ENCODE results near the gene CAPN15.

- TF ChIP-seq, protein P1, sequence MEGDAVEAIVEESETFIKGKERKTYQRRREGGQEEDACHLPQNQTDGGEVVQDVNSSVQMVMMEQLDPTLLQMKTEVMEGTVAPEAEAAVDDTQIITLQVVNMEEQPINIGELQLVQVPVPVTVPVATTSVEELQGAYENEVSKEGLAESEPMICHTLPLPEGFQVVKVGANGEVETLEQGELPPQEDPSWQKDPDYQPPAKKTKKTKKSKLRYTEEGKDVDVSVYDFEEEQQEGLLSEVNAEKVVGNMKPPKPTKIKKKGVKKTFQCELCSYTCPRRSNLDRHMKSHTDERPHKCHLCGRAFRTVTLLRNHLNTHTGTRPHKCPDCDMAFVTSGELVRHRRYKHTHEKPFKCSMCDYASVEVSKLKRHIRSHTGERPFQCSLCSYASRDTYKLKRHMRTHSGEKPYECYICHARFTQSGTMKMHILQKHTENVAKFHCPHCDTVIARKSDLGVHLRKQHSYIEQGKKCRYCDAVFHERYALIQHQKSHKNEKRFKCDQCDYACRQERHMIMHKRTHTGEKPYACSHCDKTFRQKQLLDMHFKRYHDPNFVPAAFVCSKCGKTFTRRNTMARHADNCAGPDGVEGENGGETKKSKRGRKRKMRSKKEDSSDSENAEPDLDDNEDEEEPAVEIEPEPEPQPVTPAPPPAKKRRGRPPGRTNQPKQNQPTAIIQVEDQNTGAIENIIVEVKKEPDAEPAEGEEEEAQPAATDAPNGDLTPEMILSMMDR (IDR thresholded peaks at IDR 0.05): no peak
- TF ChIP-seq POLR2A (IDR thresholded peaks at IDR 0.05): no peak
Measured at GRCh38 chr16:554640-555365, 27.3 kb downstream of the CAPN15 start.

Measured in suprapubic skin (tissue), 3 donors.